Smooth muscle cell of trachea (primary cell): Measurements from ENCODE around the gene CCDC126. TPM values are rescaled to one million over a fixed set of nuclear protein-coding genes. Genes with fewer than 3 reads are reported as not detected.

ENCODE experiments used
- total RNA-seq: library from RNA; depleted of rRNA; stranded (reverse); fragments of >200 nt; gene quantifications from 2 replicates; pipeline ENCODE4 v1.2.1, GENCODE V29; 2014

The CCDC126 gene
- 6.3 and 8.4 TPM in 2 replicates for total RNA-seq

DNA sequence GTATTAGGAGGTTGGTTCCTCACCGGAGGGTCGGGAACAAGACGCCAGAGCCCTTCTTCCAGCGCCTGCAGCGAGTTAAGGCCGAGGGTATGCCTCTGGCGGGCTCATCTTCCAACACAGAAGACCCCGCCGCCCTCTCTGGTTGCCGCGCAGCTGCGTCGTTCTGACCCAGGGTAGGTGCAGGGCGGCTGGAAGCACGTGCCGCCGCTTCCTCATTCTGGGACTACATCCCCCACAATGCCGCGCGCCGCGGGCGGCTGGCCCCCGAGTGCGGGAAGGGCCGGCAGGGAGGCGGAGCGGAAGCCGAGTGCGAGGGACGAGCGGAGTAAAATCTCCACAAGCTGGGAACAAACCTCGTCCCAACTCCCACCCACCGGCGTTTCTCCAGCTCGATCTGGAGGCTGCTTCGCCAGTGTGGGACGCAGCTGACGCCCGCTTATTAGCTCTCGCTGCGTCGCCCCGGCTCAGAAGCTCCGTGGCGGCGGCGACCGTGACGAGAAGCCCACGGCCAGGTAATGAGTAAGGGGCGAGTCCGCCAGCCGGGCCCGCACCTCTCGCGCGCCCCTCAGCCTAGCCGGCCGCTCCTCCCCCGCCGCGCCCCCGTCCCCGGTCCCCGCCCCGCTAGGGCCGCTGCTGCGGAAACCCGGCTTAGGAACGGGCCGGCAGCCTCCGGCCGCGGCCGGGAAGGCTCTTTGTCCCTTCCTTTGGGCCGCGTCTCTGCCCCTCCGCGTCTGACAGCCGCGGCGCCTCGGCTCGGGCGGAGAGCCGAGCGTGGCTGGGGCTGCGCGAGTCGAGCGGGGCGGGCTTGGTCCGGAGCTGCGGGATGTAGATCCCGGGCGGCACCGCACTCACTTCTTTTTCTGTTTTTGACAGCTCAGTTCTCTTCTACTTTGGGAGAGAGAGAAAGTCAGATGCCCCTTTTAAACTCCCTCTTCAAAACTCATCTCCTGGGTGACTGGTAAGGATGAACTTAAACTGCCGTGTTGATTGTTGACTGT, at the start of gene CCDC126:
TSS of gene CCDC126 (plus strand) at position 289 of the 998 bp plus-strand sequence. CDS start 13,934 bp downstream, outside the sequence.

DNA sequence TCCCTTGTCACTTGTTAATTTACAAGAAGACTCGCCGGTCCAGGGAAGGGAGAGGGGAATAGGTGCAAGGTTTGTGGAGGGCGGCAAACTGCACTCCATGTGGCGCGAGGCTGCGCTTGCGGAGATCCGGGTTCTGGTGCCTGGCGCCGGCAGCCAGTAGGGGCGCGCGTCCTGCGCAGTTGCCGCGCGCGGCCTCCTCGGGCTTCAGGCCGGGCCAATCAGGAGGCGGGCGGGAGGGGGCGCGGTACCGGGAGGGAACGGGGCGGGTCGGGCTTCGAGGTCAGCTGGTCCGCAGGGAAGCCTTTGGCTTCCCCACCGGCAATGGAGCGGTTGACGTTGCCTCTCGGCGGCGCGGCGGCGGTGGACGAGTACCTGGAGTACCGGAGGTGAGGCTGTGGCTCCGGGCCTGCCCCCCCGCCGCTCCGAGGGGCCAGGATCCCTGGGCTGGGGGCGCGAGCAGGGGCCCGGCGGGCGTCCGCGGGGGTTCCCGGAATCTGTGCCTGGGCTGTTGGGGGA, 82.8 kb downstream of the CCDC126 start, which contains the start of gene FAM221A:
TSS of gene FAM221A (plus strand) at position 302 of the 516 bp plus-strand sequence. CDS start at position 322, 20 bp downstream.

Other genes starting within 250 kb of the CCDC126 start
- gene IGF2BP3, start 126.9 kb upstream of the CCDC126 start, total RNA-seq = 32.0 and 35.1 TPM in 2 replicates
- gene TRA2A, start 65.4 kb upstream of the CCDC126 start, total RNA-seq = 17.2 and 37.1 TPM in 2 replicates
- gene FAM221A, start 82.8 kb downstream of the CCDC126 start, total RNA-seq = 1.6 and 2.8 TPM in 2 replicates
- gene STK31, start 112.8 kb downstream of the CCDC126 start, total RNA-seq = 0.33 TPM in 1 of 2 replicates, not detected in the other